GM12865 (cell line): Measurements from ENCODE around the gene GCNT4.

Experiments
- DNase-seq: peaks from one replicate; pipeline ENCODE4 v3.0.0; 2010; ENCODE audit warnings: low read depth
- H3K4me3 ChIP-seq: 2 replicates; pipeline ENCODE4 v1.5.1; 2011; ENCODE audit warnings: mild to moderate bottlenecking, low read depth, low read length, control low read depth
- CTCF ChIP-seq: IDR thresholded peaks from 2 replicates; pipeline ENCODE4 v1.5.1; 2011; ENCODE audit warnings: low read length, control low read depth, low read depth, inconsistent platforms; ENCODE audit not compliant: insufficient read depth; ENCODE audit errors: missing control alignments

GCNT4 gene

DNA sequence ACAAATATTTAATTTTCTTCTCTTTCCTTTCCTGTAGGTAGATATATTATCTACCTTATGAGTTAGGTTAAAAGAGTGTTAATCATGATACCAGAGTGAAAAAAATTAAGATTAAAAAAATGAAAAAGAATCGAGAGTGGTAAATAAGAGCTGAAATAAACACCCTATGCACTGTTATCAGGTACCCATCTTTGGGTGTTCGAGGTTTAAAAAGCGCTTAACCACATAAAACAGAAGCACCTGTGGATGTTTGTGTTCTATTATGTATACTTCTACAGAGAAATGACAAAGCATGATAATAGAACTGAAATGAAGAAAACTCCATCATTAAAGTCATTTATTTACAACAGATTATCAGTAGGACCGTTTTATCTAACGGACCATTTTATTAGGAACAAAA, 25.7 kb upstream of the GCNT4 start:
- DNase-seq: no peak
- no peak overlapping the region for H3K4me3 ChIP-seq
- TF ChIP-seq CTCF: no peak

GRCh38 chr5:75072061-75072460, 19.7 kb upstream of the GCNT4 start:
- no peak overlapping the region for H3K4me3 ChIP-seq
- DNase-seq: no peak

DNA sequence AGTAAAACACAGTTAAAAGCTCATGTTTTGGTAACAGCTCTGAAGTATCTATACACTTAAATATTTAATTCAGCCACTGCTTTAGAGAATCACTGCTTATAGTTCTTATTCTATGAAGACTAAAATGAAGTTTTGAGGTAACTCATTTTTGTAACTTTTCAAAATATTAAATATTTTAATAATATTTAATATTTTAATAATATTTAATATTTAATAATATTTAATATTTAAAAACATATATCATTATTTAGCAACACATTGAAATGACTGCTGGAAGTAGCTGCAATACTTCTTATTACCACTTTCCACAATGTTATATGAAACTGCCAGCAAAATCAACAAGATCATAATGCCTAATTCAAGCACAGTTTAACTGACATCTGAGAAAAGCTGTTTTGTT, 18.7 kb upstream of the GCNT4 start:
- no peak for DNase-seq
- TF ChIP-seq CTCF: no peak
- no peak overlapping the region for H3K4me3 ChIP-seq

More at GRCh38 chr5:75072061-75072460, 19.7 kb upstream of the GCNT4 start:
- TF ChIP-seq CTCF: no peak

DNA sequence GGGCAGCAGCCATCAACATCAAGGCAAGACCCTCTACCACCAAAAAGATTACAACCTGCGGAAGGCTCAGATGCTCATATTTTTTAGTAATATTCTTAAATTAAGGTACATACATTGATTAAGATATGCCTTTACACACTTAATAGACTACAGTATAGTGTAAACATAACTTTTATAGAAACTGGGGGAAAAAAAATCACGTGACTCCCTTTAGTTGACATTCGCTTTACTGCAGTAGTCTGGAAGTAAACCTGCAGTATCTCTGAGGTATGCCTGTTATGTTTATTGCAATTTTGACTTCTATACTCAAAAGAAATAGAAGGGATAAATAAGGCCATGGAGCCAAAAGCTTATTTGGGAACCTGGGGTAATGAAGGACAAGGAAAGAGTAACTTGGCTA, 15.1 kb upstream of the GCNT4 start:
- no peak overlapping the region for H3K4me3 ChIP-seq
- no peak for DNase-seq
- no peak for TF ChIP-seq CTCF

DNA sequence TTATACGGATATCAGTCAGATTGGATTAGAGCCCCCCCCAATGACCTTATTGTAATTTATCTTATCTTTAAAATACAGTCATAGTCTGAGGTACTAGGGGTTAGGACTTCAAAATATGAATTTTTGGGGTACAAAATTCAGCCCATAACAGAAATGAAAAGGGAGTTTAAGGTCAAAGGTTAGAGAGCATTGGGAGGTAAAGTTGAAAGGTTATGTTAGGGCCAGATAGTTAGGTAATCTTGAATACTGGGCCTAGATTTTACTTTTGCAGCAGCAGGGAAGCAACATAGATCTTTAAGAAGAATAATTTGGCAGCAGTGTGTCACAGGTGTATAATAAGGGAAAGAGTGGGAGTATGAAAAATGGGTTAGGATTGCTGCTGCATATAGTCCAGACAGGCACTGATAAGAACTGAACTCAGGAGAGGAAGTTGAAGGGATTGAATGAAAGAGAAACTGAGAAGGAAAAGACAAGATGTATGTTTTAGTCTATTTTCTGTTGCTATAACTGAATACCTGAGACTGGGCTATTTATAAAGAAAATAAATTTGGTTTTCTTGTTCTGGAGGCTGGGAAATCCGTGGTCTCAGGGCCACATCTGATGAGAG, 10.7 kb upstream of the GCNT4 start:
- no peak for DNase-seq
- H3K4me3 ChIP-seq: no peak overlapping the region
- TF ChIP-seq CTCF: no peak

GRCh38 chr5:75059912-75060545, 7.7 kb upstream of the GCNT4 start:
- TF ChIP-seq CTCF: no peak
- no peak for DNase-seq
- no peak overlapping the region for H3K4me3 ChIP-seq

GRCh38 chr5:75058986-75059535, 6.7 kb upstream of the GCNT4 start:
- TF ChIP-seq CTCF: no peak
- no peak overlapping the region for H3K4me3 ChIP-seq
- DNase-seq: no peak
